Head of caudate nucleus (tissue), 42 donors: Measurements from ENCODE around the gene DBI.

Source experiments
- DNase-seq, 42 donors: peaks; one replicate each; pipeline versions ENCODE4 v3.0.0 to v3.0.0-alpha.2; 2020 to 2021; ENCODE audit warnings: mixed read lengths in 7 of 42
- intact Hi-C: fragments of 100-400 bp; cut with DNase I; formaldehyde crosslinking; loops from one replicate; pipeline ENCODE4 v1.15.0; 2022

The DBI gene

DNA sequence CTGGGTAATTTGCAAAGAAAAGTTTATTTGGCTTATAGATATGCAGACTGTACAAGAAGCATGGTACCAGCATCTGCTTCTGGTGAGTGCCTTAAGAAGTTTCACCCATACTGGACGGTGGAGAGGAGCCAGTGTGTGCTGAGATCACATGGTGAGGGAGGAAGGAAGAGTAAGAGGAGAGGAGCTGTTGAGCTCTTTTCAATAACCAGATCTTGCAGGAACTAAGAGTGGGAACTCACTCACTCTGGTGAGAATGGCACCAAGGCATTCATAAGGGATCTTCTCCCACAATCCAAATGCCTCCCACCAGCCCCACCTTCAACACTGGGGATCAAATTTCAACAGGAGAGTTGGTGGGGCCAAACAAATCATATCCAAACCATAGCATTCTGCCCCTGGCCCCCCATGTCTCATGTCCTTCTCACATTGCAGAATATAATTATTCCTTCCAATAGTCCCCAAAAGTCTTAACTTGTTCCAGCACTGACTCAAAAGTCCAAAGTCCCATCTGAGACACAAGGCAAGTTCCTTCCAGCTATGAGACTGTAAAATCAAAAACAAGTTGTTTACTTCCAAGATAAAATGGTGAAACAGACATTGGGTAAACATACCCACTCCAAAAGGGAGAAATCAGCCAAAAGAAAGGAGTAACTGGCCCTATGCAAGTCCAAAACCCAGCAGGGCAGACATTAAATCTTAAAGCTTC, 53.2 kb downstream of the DBI start:
- intact Hi-C loops: no loop called here
- DNase-seq: peak in 1 of 42 donors; percentile 21

DNA sequence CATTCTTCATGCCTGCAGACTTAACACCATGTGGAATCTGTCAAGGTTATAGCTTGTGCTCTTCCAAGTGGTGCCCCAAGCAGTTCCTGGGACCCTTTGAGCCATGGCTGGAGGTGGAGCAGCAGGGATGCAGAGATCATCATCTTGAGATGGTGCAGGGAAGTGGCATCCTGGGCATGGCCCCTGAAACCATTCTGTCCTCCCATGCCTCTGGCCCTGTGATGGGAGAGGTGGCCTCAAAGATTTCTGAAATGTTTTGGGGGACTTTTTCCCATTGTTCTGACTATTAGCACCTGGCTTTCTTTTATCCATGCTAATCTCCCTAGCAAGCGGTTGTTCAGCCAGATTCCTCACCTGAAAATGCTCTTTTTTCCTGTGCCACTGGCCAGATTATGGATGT, 54.5 kb downstream of the DBI start:
- intact Hi-C loops: no loop called here
- peak in 2 of 42 donors; percentile 9 to 11 for DNase-seq

DNA sequence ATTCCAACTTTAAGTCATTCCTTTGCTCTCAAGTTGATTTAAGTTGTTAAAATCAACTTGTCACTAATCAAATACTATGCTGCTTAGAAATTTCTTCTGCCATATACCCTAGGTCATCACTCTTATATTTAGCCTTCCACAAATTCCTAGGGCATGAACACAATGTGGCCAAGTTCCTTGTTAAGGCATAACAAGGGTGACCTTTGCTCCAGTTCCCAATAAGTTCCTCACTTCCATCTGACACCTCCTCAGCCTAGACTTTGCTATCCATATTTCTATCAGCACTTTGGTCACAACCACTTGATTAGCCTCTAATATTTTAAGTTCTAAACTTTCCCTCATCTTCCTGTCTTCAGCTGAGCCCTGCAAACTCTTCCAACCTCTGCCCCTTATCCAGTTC, 55.0 kb downstream of the DBI start:
- intact Hi-C loops: no loop called here
- no peak for DNase-seq
